GM23338 (cell line): ENCODE results near the gene SKOR1. TPM values are rescaled to one million over a fixed set of nuclear protein-coding genes. Genes with fewer than 3 reads are reported as not detected.

Experiments
- ATAC-seq: fragments of 200-7000 bp; cut with Tn5 transposase; 3 replicates; pipeline ENCODE4 v1.9.1; 2020
- DNase-seq: peaks from one replicate; pipeline ENCODE4 v3.0.0-alpha.2; 2015; ENCODE audit warnings: low spot score
- H2AFZ ChIP-seq: fragments of 200-600 bp; sonication (generic); 2 replicates; pipeline ENCODE4 v1.8.0; 2016; ENCODE audit warnings: antibody characterized with exemption, mild to moderate bottlenecking, moderate library complexity
- H3F3A ChIP-seq: fragments of 200-600 bp; sonication (generic); replicated peaks from 2 replicates; pipeline ENCODE4 v1.8.0; 2017; ENCODE audit warnings: antibody characterized with exemption, mixed run types, low read depth
- H3K27ac ChIP-seq: fragments of 200-600 bp; sonication (generic); 2 replicates; pipeline ENCODE4 v1.6.1; 2016; ENCODE audit warnings: low read depth
- H3K27me3 ChIP-seq: fragments of 200-600 bp; sonication (generic); 2 replicates; pipeline ENCODE4 v1.8.0; 2016; ENCODE audit warnings: mild to moderate bottlenecking, mixed run types, moderate library complexity; ENCODE audit not compliant: insufficient read depth
- H3K36me3 ChIP-seq: fragments of 200-600 bp; sonication (generic); 2 replicates; pipeline ENCODE4 v1.8.0; 2016; ENCODE audit warnings: mild to moderate bottlenecking; ENCODE audit not compliant: insufficient read depth
- H3K4me1 ChIP-seq: fragments of 200-600 bp; sonication (generic); 2 replicates; pipeline ENCODE4 v1.8.0; 2016; ENCODE audit warnings: mild to moderate bottlenecking, moderate library complexity; ENCODE audit not compliant: insufficient read depth
- H3K4me2 ChIP-seq: fragments of 200-600 bp; sonication (generic); 2 replicates; pipeline ENCODE4 v1.7.1; 2017; ENCODE audit warnings: mixed run types
- H3K4me3 ChIP-seq: fragments of 200-600 bp; sonication (generic); 2 replicates; pipeline ENCODE4 v1.6.1; 2016; ENCODE audit warnings: mixed run types
- H3K79me2 ChIP-seq: fragments of 200-600 bp; sonication (generic); replicated peaks from 2 replicates; pipeline ENCODE4 v1.8.0; 2017; ENCODE audit warnings: mild to moderate bottlenecking; ENCODE audit not compliant: insufficient read depth
- H3K9me2 ChIP-seq: fragments of 200-600 bp; sonication (generic); 2 replicates; pipeline ENCODE4 v1.8.0; 2017; ENCODE audit not compliant: insufficient read depth
- H4K20me1 ChIP-seq: fragments of 200-600 bp; sonication (generic); replicated peaks from 2 replicates; pipeline ENCODE4 v1.8.0; 2017; ENCODE audit warnings: mild to moderate bottlenecking; ENCODE audit not compliant: insufficient read depth
- H3K27ac Mint-ChIP-seq: 2 replicates; pipeline ENCODE4 v1.8.0; 2020; ENCODE audit warnings: inconsistent platforms, mild to moderate bottlenecking, moderate library complexity, mixed read lengths
- H3K27me3 Mint-ChIP-seq: 3 replicates; pipeline ENCODE4 v1.8.0; 2022; ENCODE audit warnings: low read depth, mild to moderate bottlenecking, moderate library complexity, mixed read lengths, inconsistent platforms; ENCODE audit not compliant: insufficient read depth, poor library complexity
- H3K36me3 Mint-ChIP-seq: 3 replicates; pipeline ENCODE4 v1.8.0; 2021; ENCODE audit warnings: low read depth, mild to moderate bottlenecking, inconsistent platforms, moderate library complexity, mixed read lengths
- H3K4me1 Mint-ChIP-seq: 3 replicates; pipeline ENCODE4 v1.8.0; 2020; ENCODE audit warnings: mild to moderate bottlenecking, inconsistent platforms, mixed read lengths
- H3K4me3 Mint-ChIP-seq: 3 replicates; pipeline ENCODE4 v1.8.0; 2021; ENCODE audit warnings: moderate library complexity, mild to moderate bottlenecking, inconsistent platforms, mixed read lengths
- H3K9me3 Mint-ChIP-seq: 3 replicates; pipeline ENCODE4 v1.8.0; 2020; ENCODE audit warnings: moderate library complexity, mild to moderate bottlenecking, inconsistent platforms, mixed read lengths
- CTCF ChIP-seq, 2 experiments: fragments of 200-600 bp in 1 of 2; sonication (generic) in 1 of 2; conservative IDR thresholded peaks; 2 replicates each; pipeline versions ENCODE4 v1.5.1 to v1.6.1; 2016 to 2017; ENCODE audit warnings: antibody characterized with exemption in 2 of 2, low read depth in 2 of 2, mild to moderate bottlenecking in 2 of 2, moderate library complexity in 1 of 2
- ETS1 ChIP-seq: IDR thresholded peaks from 2 replicates; pipeline ENCODE4 v1.6.1; 2016; ENCODE audit warnings: antibody characterized with exemption
- EZH2 ChIP-seq: fragments of 200-600 bp; sonication (generic); IDR thresholded peaks from one replicate; pipeline ENCODE4 v1.8.0; 2017; ENCODE audit warnings: antibody characterized with exemption, mild to moderate bottlenecking, low read depth; ENCODE audit not compliant: unreplicated experiment
- EZH2phosphoT487 ChIP-seq: fragments of 200-600 bp; sonication (generic); IDR thresholded peaks from one replicate; pipeline ENCODE4 v1.8.1; 2018; ENCODE audit warnings: antibody characterized with exemption; ENCODE audit not compliant: unreplicated experiment
- ZNF114 ChIP-seq: fragments of 250-450 bp; sonication (Bioruptor Pico); IDR thresholded peaks from 2 replicates; pipeline ENCODE4 v1.5.0; 2020; ENCODE audit warnings: mild to moderate bottlenecking, moderate library complexity
- ZNF462 ChIP-seq: fragments of 250-450 bp; sonication (Bioruptor Pico); IDR thresholded peaks from 2 replicates; pipeline ENCODE4 v1.5.0; 2020; ENCODE audit warnings: mild to moderate bottlenecking, moderate library complexity
- polyA plus RNA-seq: library from polyadenylated mRNA; unstranded; fragments of >200 nt; fragmentation: Nextera tagmentation; extraction: Ambion mirVana; gene quantifications from 2 replicates; pipeline ENCODE4 v1.2.1, GENCODE V29; 2016
- total RNA-seq: library from RNA; depleted of rRNA; stranded (reverse); fragments of >200 nt; shearing (Covaris generic); gene quantifications from 2 replicates; pipeline ENCODE4 v1.2.3, GENCODE V29; 2014

The SKOR1 gene
- total and polyA plus RNA-seq, 2 experiments from 2014 or later = 0.17 TPM; not detected in 1

GRCh38 chr15:67832031-67832551, 6.8 kb downstream of the SKOR1 start:
- peaks cover 100% of the 10 kb centered on the region for H3K27me3 ChIP-seq
- peak overlapping the region; percentile 71 for H3K4me3 ChIP-seq
- Mint-ChIP-seq H3K27ac (no peak overlapping the region), H3K4me3 (no peak overlapping the region; the same call in 1 of the 3 replicates), H3K27me3 (peaks cover 91% of the 10 kb centered on the region), H3K4me1 (peaks cover 40% of the 10 kb centered on the region), H3K9me3 (peaks cover 7% of the 10 kb centered on the region; the same call in 1 of the 3 replicates), H3K36me3 (no peaks in the 10 kb centered on the region)
- peak overlapping the region; percentile 67 for H3K4me2 ChIP-seq
- H4K20me1 ChIP-seq = peaks cover 8% of the 10 kb centered on the region; the same call in 1 of the 2 replicates
- ATAC-seq (peak; percentile 0; the same call in 1 of the 3 replicates), DNase-seq (peak; percentile 77)
- no peaks in the 10 kb centered on the region for H3K36me3 ChIP-seq
- peaks cover 29% of the 10 kb centered on the region for H3F3A ChIP-seq
- H3K9me2 ChIP-seq = no peaks in the 10 kb centered on the region
- no peaks in the 10 kb centered on the region for H3K79me2 ChIP-seq
- H2AFZ ChIP-seq = no peak overlapping the region
- no peak for TF ChIP-seq ZNF462 (CRISPR knock-in tag)
- TF ChIP-seq EZH2 = peak; percentile 93
- peak; percentile 51 to 68 for TF ChIP-seq CTCF (conservative IDR thresholded peaks at IDR 0.05; ENCODE audit: low read depth in 2 of 2)
- TF ChIP-seq EZH2phosphoT487 = no peak
- no peak for TF ChIP-seq ETS1
- TF ChIP-seq ZNF114 (CRISPR knock-in tag) = no peak
- H3K27ac ChIP-seq = no peak overlapping the region
- peaks cover 46% of the 10 kb centered on the region for H3K4me1 ChIP-seq
